Measurements from ENCODE around the gene ATP6AP2.
"Not testable (repeated sequence)": the region's sequence is repeated elsewhere in the genome, so short reads cannot be mapped to it uniquely, and the experiment has no call there.

Gene ATP6AP2

DNA sequence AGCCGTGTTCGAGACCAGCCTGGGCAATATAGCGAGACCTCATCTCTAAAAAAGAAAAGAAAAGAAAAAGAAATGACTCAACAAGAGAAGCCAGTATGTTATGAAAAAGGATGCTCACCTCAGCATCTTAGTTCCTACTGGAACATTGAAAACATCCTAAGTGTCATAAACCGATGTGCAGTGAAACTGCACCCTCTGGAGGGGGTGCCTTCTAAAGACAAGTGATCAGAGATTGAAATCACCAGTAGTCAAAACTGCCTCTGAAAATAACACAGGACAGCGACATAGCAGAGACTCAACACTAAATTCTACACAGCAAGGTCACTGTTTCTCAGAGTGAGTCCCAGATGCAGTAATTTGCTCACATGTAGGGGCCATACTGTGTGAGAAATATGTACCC lies 28.0 kb upstream of the ATP6AP2 start:
- no peak overlapping the region for H3K27ac ChIP-seq
- TF ChIP-seq, protein P1, sequence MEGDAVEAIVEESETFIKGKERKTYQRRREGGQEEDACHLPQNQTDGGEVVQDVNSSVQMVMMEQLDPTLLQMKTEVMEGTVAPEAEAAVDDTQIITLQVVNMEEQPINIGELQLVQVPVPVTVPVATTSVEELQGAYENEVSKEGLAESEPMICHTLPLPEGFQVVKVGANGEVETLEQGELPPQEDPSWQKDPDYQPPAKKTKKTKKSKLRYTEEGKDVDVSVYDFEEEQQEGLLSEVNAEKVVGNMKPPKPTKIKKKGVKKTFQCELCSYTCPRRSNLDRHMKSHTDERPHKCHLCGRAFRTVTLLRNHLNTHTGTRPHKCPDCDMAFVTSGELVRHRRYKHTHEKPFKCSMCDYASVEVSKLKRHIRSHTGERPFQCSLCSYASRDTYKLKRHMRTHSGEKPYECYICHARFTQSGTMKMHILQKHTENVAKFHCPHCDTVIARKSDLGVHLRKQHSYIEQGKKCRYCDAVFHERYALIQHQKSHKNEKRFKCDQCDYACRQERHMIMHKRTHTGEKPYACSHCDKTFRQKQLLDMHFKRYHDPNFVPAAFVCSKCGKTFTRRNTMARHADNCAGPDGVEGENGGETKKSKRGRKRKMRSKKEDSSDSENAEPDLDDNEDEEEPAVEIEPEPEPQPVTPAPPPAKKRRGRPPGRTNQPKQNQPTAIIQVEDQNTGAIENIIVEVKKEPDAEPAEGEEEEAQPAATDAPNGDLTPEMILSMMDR (IDR thresholded peaks at IDR 0.05), result no peak
- H3K4me3 ChIP-seq, result no peak overlapping the region
- no peak for DNase-seq (ENCODE audit: low spot score)

DNA sequence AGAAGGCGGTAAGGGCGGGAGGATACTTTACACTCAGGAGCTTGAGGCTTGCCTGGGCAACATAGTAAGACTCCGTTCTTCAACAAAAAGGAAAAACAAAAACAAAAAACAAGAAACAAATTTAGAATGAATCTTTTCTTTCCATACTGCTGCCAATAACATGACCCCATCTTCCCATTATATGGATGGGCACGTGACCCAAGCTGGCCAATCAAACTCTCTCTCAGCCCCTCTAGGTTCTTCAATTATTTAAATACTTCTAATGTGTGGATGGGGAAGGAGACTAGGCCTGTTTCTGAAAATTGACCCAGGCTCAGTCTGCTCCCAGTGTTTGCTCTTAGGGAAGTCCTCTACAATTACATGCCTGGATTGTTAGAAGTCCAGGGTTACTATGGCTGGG lies 22.2 kb upstream of the ATP6AP2 start:
- Histone ChIP-seq H3K27ac (no peak overlapping the region), H3K4me3 (no peak overlapping the region)
- TF ChIP-seq, protein P1 (IDR thresholded peaks at IDR 0.05), result no peak
- DNase-seq (ENCODE audit: low spot score), result no peak

DNA sequence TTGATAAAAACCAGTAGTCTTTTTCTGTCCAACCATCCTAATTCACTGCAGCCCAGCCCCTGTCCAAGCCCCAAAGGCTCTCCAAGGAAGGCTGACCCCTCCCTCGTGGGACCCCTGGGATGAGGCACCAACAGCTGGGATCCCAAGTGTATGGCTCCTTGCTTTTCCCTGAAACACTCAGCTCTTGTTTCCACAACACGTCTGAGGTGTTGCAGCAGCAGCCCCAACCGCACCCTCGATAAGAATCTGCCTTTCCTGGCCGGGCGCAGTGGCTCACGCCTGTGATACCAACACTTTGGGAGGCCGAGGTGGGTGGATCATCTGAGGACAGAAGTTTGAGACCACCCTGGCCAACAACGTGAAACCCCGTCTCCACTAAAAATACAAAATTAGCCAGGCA lies 17.0 kb upstream of the ATP6AP2 start:
- no peak for DNase-seq (ENCODE audit: low spot score)
- TF ChIP-seq, protein P1 (IDR thresholded peaks at IDR 0.05), result no peak
- no peak overlapping the region for H3K27ac ChIP-seq
- no peak overlapping the region for H3K4me3 ChIP-seq

DNA sequence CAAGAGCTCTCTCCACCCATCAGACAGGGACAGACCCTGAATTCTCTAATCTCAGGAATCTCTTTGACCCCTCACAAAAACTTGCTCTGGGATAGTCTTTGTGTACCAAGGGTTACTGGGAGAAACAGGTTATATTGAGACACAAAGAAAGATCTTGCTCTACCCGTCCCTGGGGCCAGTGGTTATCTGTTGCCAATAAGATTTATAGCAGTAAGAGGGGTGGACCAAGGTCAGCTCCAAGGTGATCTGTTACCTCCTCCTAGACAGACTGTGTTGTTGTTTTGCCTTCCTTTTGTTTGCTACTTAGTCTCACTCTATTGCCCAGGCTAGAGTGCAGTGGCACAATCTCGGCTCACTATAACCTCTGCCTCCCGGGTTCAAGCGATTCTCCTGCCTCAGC lies 16.3 kb upstream of the ATP6AP2 start:
- Histone ChIP-seq H3K27ac (no peak overlapping the region), H3K4me3 (no peak overlapping the region)
- no peak for DNase-seq (ENCODE audit: low spot score)
- TF ChIP-seq, protein P1 (IDR thresholded peaks at IDR 0.05), result no peak

DNA sequence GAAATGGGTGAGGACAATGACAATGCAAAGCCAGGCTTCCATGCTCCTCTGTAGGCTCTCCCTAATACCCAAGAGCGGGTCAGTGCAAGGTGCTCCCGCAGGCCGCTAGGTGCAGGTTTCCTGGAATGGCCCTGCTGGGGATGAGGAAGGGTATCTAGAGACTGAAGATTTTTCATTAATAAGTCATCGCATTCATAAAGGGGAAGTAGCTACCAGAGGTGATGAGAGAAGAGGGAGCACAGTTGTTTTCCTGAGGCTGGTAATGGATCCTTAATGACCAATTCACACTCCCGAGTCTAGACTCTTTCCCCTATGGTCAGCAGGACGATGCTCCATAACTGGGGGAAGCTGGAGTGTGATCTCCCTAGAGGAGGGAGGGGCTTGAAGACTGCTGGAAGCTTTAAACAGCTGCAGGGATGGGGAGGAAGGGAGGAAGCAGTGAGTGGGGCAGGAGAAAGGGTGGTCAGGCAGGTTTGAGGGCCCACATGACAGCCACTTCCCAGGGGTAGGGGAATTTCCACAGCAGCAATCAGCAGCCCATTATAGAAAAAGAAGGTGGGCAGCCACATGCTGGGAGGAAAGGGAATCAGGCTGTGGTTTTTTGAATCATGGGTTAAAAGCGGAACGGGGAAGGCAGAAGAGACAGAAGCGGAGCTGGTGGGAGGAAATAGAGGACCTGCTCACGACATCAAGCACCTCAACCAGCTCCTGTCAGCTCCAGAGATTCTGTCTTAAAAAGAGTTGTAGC lies 10.2 kb upstream of the ATP6AP2 start:
- Histone ChIP-seq H3K4me3 (no peak overlapping the region), H3K27ac (no peak overlapping the region)
- DNase-seq (ENCODE audit: low spot score), result no peak
- TF ChIP-seq, protein P1 (IDR thresholded peaks at IDR 0.05), result no peak

DNA sequence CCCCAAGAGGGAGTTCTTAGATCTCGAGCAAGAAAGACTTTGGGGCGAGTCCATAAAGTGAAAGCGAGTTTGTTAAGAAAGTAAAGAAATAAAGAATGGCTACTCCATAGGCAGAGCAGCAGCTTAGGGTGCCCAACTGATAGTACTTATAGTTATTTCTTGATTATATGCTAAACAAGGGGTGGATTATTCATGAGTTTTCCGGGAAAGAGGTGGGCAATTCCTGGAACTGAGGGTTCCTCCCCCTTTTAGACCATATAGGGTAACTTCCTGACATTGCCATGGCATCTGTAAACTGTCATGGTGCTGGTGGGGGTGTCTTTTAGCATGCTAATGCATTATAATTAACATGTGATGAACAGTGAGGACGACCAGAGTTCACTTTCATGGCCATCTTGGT lies 9.6 kb upstream of the ATP6AP2 start:
- not testable (repeated sequence) for DNase-seq (ENCODE audit: low spot score); H3K4me3 ChIP-seq; H3K27ac ChIP-seq

DNA sequence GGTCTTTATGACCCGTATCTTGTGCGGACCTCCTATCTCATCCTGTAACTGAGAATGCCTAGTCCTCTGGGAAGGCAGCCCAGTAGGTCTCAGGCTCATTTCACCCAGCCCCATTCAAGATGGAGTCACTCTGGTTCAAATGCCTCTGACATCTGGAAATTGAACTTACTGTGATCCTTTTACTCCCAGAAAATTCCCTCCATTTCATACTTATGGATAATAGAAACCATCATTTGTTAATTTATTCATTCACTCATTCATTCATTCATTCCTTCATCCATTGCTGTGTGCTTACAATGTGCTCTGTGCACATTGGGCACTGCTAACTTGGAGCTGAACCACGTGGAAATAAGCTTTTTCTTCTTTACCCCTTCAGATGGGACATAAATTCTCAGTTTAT lies 9.2 kb upstream of the ATP6AP2 start:
- Histone ChIP-seq H3K27ac (no peak overlapping the region), H3K4me3 (no peak overlapping the region)
- no peak for DNase-seq (ENCODE audit: low spot score)
- TF ChIP-seq, protein P1 (IDR thresholded peaks at IDR 0.05), result no peak
